HCT116 (cell line): ENCODE measurements around the gene ZNF212. TPM values are rescaled to one million over a fixed set of nuclear protein-coding genes. Genes with fewer than 3 reads are reported as not detected.

ENCODE experiments used
- ATAC-seq: fragments of 200-7000 bp; cut with Tn5 transposase; 2 replicates; pipeline ENCODE4 v1.9.1; 2020; ENCODE audit warnings: mild to moderate bottlenecking, moderate library complexity
- BruUV-seq: library from RNA; stranded (reverse); fragments of 400-500 nt; replicated peaks from 2 replicates; lab custom pipeline; 2021; lab: Mats Ljungman, UMichigan
- CTCF ChIA-PET: fragments of 300-600 bp; sonication (Branson Sonifier 250); formaldehyde crosslinking; loops from one replicate; lab custom pipeline; 2021; ENCODE audit warnings: antibody characterized with exemption; lab: Charles Lee
- POLR2A ChIA-PET: fragments of 300-600, 350-600 bp; sonication (Branson Sonifier 250); formaldehyde crosslinking; loops from one replicate; lab custom pipeline; 2021; ENCODE audit warnings: antibody characterized with exemption; lab: Charles Lee
- RAD21 ChIA-PET, 2 experiments: fragments of 300-600 bp; sonication (Branson Sonifier 250); formaldehyde crosslinking; loops; one replicate each; lab custom pipeline; 2023; ENCODE audit warnings: low total read pairs in 2 of 2; ENCODE audit not compliant: uncharacterized antibody in 2 of 2, unreplicated experiment in 2 of 2, low non-redundant PET in 1 of 2; lab: Charles Lee
- DNase-seq: peaks from one replicate; pipeline ENCODE4 v3.0.0-alpha.2; 2010; ENCODE audit warnings: low read depth, low spot score
- H2AFZ ChIP-seq: fragments of 200-600 bp; shearing (Covaris generic), sonication (generic); 2 replicates; pipeline ENCODE4 v1.6.1; 2017; ENCODE audit warnings: low read depth, mixed run types, mixed read lengths, antibody characterized with exemption, low read length; ENCODE audit not compliant: poor library complexity, severe bottlenecking
- H3K27ac ChIP-seq: 2 replicates; pipeline ENCODE4 v1.5.1; 2012; ENCODE audit warnings: low read depth, low read length
- H3K27me3 ChIP-seq: fragments of 200-600 bp; sonication (generic); 2 replicates; pipeline ENCODE4 v1.6.1; 2016; ENCODE audit warnings: mixed run types, low read length, mixed read lengths; ENCODE audit not compliant: insufficient read depth
- H3K36me3 ChIP-seq, 2 experiments: fragments of 200-500 bp in 1 of 2; fragments of 200-600 bp in 1 of 2; sonication (Bioruptor generic) in 1 of 2; sonication (generic) in 1 of 2; 2 replicates each; pipeline versions ENCODE4 v1.5.1 to v1.6.1; 2014 to 2016; ENCODE audit warnings: low read length in 2 of 2, inconsistent platforms in 1 of 2, mixed read lengths in 1 of 2, mixed run types in 1 of 2; ENCODE audit not compliant: insufficient read depth in 2 of 2, control insufficient read depth in 1 of 2
- H3K4me1 ChIP-seq, 2 experiments: fragments of 200-600 bp in 1 of 2; sonication (generic) in 1 of 2; 2 replicates each; pipeline versions ENCODE4 v1.5.1 to v1.6.1; 2012 to 2017; ENCODE audit warnings: low read length in 2 of 2, inconsistent platforms in 1 of 2, mild to moderate bottlenecking in 1 of 2, mixed read lengths in 1 of 2, mixed run types in 1 of 2, moderate library complexity in 1 of 2; ENCODE audit not compliant: insufficient read depth in 2 of 2, control insufficient read depth in 1 of 2
- H3K4me2 ChIP-seq: fragments of 200-600 bp; sonication (generic); 2 replicates; pipeline ENCODE4 v1.6.1; 2017; ENCODE audit warnings: mixed run types, low read length, mixed read lengths
- H3K4me3 ChIP-seq, 2 experiments: fragments of 200-600 bp in 1 of 2; sonication (generic) in 1 of 2; replicated peaks in 1 of 2; 2 replicates each; pipeline ENCODE4 v1.5.1; 2011 to 2016; ENCODE audit warnings: low read length in 2 of 2, control low read depth in 1 of 2, low read depth in 1 of 2, mild to moderate bottlenecking in 1 of 2, mixed read lengths in 1 of 2, mixed run types in 1 of 2
- H3K79me2 ChIP-seq: fragments of 200-600 bp; sonication (generic); 2 replicates; pipeline ENCODE4 v1.6.1; 2017; ENCODE audit warnings: mild to moderate bottlenecking, mixed run types, low read length, moderate library complexity, mixed read lengths; ENCODE audit not compliant: insufficient read depth
- H3K9ac ChIP-seq: fragments of 200-600 bp; sonication (generic); 2 replicates; pipeline ENCODE4 v1.6.1; 2016; ENCODE audit warnings: low read length, mixed read lengths
- H3K9me2 ChIP-seq: fragments of 200-600 bp; sonication (generic), shearing (Covaris generic); 2 replicates; pipeline ENCODE4 v1.6.1; 2017; ENCODE audit warnings: mixed run types, mild to moderate bottlenecking, moderate library complexity; ENCODE audit not compliant: insufficient read depth
- H3K9me3 ChIP-seq, 2 experiments: fragments of 200-500 bp in 1 of 2; fragments of 200-600 bp in 1 of 2; sonication (Bioruptor generic) in 1 of 2; sonication (generic) in 1 of 2; 2 replicates each; pipeline ENCODE4 v1.6.1; 2014 to 2017; ENCODE audit warnings: low read length in 2 of 2, mixed read lengths in 2 of 2, inconsistent platforms in 1 of 2, low read depth in 1 of 2, mild to moderate bottlenecking in 1 of 2, mixed run types in 1 of 2, moderate library complexity in 1 of 2; ENCODE audit not compliant: control insufficient read depth in 1 of 2, insufficient read depth in 1 of 2
- H4K20me1 ChIP-seq: fragments of 200-600 bp; sonication (generic), shearing (Covaris generic); 2 replicates; pipeline ENCODE4 v1.6.1; 2017; ENCODE audit warnings: mixed run types, mild to moderate bottlenecking, moderate library complexity; ENCODE audit not compliant: insufficient read depth
- ATF3 ChIP-seq: IDR thresholded peaks from 2 replicates; pipeline ENCODE4 v1.6.1; 2012
- CBX3 ChIP-seq: IDR thresholded peaks from 2 replicates; pipeline ENCODE4 v1.6.1; 2012; ENCODE audit warnings: low read depth
- CEBPB ChIP-seq: IDR thresholded peaks from 2 replicates; pipeline ENCODE4 v1.6.1; 2012; ENCODE audit warnings: low read depth
- EGR1 ChIP-seq: IDR thresholded peaks from 2 replicates; pipeline ENCODE4 v1.6.1; 2012; ENCODE audit warnings: low read depth
- ELF1 ChIP-seq: IDR thresholded peaks from 2 replicates; pipeline ENCODE4 v1.6.1; 2012; ENCODE audit warnings: low read depth, borderline replicate concordance
- EZH2 ChIP-seq: fragments of 200-600 bp; sonication (generic); IDR thresholded peaks from 2 replicates; pipeline ENCODE4 v1.6.1; 2017; ENCODE audit warnings: antibody characterized with exemption, mixed run types
- EZH2phosphoT487 ChIP-seq: fragments of 200-600 bp; IDR thresholded peaks from 2 replicates; pipeline ENCODE4 v1.6.1; 2018; ENCODE audit warnings: antibody characterized with exemption, borderline replicate concordance
- FOSL1 ChIP-seq: IDR thresholded peaks from 2 replicates; pipeline ENCODE4 v1.6.1; 2012; ENCODE audit warnings: low read depth
- JUND ChIP-seq: IDR thresholded peaks from 2 replicates; pipeline ENCODE4 v1.6.1; 2012
- MAX ChIP-seq: IDR thresholded peaks from 2 replicates; pipeline ENCODE4 v1.6.1; 2012
- POLR2A ChIP-seq: IDR thresholded peaks from 2 replicates; pipeline ENCODE4 v1.7.0; 2011; ENCODE audit warnings: borderline replicate concordance; ENCODE audit not compliant: insufficient read depth, insufficient read length; ENCODE audit errors: extremely low read depth
- POLR2AphosphoS5 ChIP-seq: IDR thresholded peaks from 2 replicates; pipeline ENCODE4 v1.6.1; 2011; ENCODE audit warnings: mild to moderate bottlenecking, low read depth, low read length, moderate library complexity
- RAD21 ChIP-seq: IDR thresholded peaks from 2 replicates; pipeline ENCODE4 v1.6.1; 2012; ENCODE audit warnings: low read depth, mild to moderate bottlenecking
- SIN3A ChIP-seq: IDR thresholded peaks from 2 replicates; pipeline ENCODE4 v1.6.1; 2012; ENCODE audit warnings: low read depth
- SP1 ChIP-seq: IDR thresholded peaks from 2 replicates; pipeline ENCODE4 v1.6.1; 2012; ENCODE audit warnings: low read depth
- SRF ChIP-seq: IDR thresholded peaks from 2 replicates; pipeline ENCODE4 v1.6.1; 2012; ENCODE audit warnings: low read depth
- TCF7L2 ChIP-seq: IDR thresholded peaks from 2 replicates; pipeline ENCODE4 v1.7.0; 2011; ENCODE audit warnings: borderline replicate concordance, inconsistent platforms; ENCODE audit not compliant: insufficient read depth, insufficient read length; ENCODE audit errors: extremely low read depth
- YY1 ChIP-seq: IDR thresholded peaks from 2 replicates; pipeline ENCODE4 v1.6.1; 2011; ENCODE audit warnings: low read length, low read depth, moderate library complexity, mild to moderate bottlenecking; ENCODE audit not compliant: insufficient replicate concordance; ENCODE audit errors: extremely low read depth
- intact Hi-C: fragments of 100-400 bp; cut with micrococcal nuclease; formaldehyde crosslinking; loops from 2 replicates; pipeline ENCODE4 v1.10.0; 2022
- total RNA-seq: library from RNA; stranded (reverse); gene quantifications from one replicate; pipeline ENCODE4 v1.2.1, GENCODE V29; 2021; ENCODE audit not compliant: unreplicated experiment
- TF ChIP-seq, protein P1 (sequence below): IDR thresholded peaks from 2 replicates; pipeline ENCODE4 v1.6.1; 2011; ENCODE audit warnings: mild to moderate bottlenecking, low read length, moderate library complexity; ENCODE audit not compliant: insufficient replicate concordance; ENCODE audit errors: extremely low read depth
- TF ChIP-seq, protein P2 (sequence below), 3 experiments: fragments of 200-600 bp in 1 of 3; sonication (generic) in 1 of 3; IDR thresholded peaks in 2 of 3; conservative IDR thresholded peaks in 1 of 3; 2 replicates each; pipeline ENCODE4 v1.5.1; 2012 to 2017; ENCODE audit warnings: low read depth in 2 of 3, low read length in 2 of 3, antibody characterized with exemption in 1 of 3, borderline replicate concordance in 1 of 3, control low read depth in 1 of 3, mild to moderate bottlenecking in 1 of 3, mixed read lengths in 1 of 3, mixed run types in 1 of 3, moderate library complexity in 1 of 3; ENCODE audit not compliant: insufficient read depth in 1 of 3

ZNF212 gene
- total RNA-seq, 1 experiment from 2014 or later: 13.7 TPM

- no peak for TF ChIP-seq CBX3
- no peak for TF ChIP-seq MAX
- no peak for TF ChIP-seq YY1
These were observed 56.9 kb downstream of the ZNF212 start (continued) for GRCh38 chr7:149296368-149296767.

GRCh38 chr7:149297034-149297755, 57.7 kb downstream of the ZNF212 start:
- no peak overlapping the region for H3K4me2 ChIP-seq
- DNase-seq (no peak), ATAC-seq (no peak)
- ChIA-PET CTCF (no interaction called here), POLR2A (no interaction called here), RAD21 (no interaction called here)
- intact Hi-C loops: no loop called here
- no peak for TF ChIP-seq POLR2AphosphoS5
- no peak for TF ChIP-seq FOSL1
- TF ChIP-seq RAD21: no peak
- no peak for TF ChIP-seq CBX3
- no peak for TF ChIP-seq ELF1
- TF ChIP-seq CEBPB: no peak
- TF ChIP-seq SRF: no peak
- no peak for TF ChIP-seq ATF3
- TF ChIP-seq, protein P1, sequence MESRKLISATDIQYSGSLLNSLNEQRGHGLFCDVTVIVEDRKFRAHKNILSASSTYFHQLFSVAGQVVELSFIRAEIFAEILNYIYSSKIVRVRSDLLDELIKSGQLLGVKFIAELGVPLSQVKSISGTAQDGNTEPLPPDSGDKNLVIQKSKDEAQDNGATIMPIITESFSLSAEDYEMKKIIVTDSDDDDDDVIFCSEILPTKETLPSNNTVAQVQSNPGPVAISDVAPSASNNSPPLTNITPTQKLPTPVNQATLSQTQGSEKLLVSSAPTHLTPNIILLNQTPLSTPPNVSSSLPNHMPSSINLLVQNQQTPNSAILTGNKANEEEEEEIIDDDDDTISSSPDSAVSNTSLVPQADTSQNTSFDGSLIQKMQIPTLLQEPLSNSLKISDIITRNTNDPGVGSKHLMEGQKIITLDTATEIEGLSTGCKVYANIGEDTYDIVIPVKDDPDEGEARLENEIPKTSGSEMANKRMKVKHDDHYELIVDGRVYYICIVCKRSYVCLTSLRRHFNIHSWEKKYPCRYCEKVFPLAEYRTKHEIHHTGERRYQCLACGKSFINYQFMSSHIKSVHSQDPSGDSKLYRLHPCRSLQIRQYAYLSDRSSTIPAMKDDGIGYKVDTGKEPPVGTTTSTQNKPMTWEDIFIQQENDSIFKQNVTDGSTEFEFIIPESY: no peak
- TF ChIP-seq TCF7L2: no peak
- no peak for TF ChIP-seq SP1
- TF ChIP-seq EGR1: no peak
- TF ChIP-seq YY1: no peak
- no peak for TF ChIP-seq EZH2
- no peak for TF ChIP-seq JUND
- TF ChIP-seq POLR2A: no peak
- TF ChIP-seq SIN3A: no peak
- TF ChIP-seq MAX: no peak
- TF ChIP-seq, protein P2, sequence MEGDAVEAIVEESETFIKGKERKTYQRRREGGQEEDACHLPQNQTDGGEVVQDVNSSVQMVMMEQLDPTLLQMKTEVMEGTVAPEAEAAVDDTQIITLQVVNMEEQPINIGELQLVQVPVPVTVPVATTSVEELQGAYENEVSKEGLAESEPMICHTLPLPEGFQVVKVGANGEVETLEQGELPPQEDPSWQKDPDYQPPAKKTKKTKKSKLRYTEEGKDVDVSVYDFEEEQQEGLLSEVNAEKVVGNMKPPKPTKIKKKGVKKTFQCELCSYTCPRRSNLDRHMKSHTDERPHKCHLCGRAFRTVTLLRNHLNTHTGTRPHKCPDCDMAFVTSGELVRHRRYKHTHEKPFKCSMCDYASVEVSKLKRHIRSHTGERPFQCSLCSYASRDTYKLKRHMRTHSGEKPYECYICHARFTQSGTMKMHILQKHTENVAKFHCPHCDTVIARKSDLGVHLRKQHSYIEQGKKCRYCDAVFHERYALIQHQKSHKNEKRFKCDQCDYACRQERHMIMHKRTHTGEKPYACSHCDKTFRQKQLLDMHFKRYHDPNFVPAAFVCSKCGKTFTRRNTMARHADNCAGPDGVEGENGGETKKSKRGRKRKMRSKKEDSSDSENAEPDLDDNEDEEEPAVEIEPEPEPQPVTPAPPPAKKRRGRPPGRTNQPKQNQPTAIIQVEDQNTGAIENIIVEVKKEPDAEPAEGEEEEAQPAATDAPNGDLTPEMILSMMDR (IDR thresholded peaks at IDR 0.05 in 2 of 3, conservative IDR thresholded peaks at IDR 0.05 in 1 of 3; ENCODE audit: borderline replicate concordance in 1 of 3, insufficient read depth in 1 of 3, low read depth in 2 of 3, low read length in 2 of 3): no peak
- TF ChIP-seq EZH2phosphoT487: no peak
- H4K20me1 ChIP-seq: no peaks in the 10 kb centered on the region
- no peak overlapping the region for H3K27ac ChIP-seq
- no peak overlapping the region for H3K9ac ChIP-seq
- no peaks in the 10 kb centered on the region for H3K9me3 ChIP-seq
- H3K4me1 ChIP-seq: no peaks in the 10 kb centered on the region
- no peak overlapping the region for H3K4me3 ChIP-seq
- no TSS peak for BruUV-seq
- H3K36me3 ChIP-seq: no peaks in the 10 kb centered on the region
- no peaks in the 10 kb centered on the region for H3K9me2 ChIP-seq
- no peak overlapping the region for H2AFZ ChIP-seq
- H3K27me3 ChIP-seq: no peaks in the 10 kb centered on the region
- H3K79me2 ChIP-seq: no peaks in the 10 kb centered on the region
